D721Med (cell line): ENCODE measurements around the gene RAB27A.

Experiments used
- DNase-seq: peaks from one replicate; pipeline ENCODE4 v3.0.0; 2011; ENCODE audit warnings: low spot score; ENCODE audit not compliant: insufficient read length
- FAIRE-seq: peaks from 2 replicates; lab custom pipeline; 2011; peaks lifted over from hg19 to GRCh38; lab: Jason Lieb, UNC
- TF ChIP-seq, protein P1 (sequence below): IDR thresholded peaks from 2 replicates; pipeline ENCODE4 v1.5.1; 2012; ENCODE audit warnings: mild to moderate bottlenecking, control low read depth; ENCODE audit not compliant: insufficient read depth; ENCODE audit errors: missing control alignments

The RAB27A gene

GRCh38 chr15:55239440-55240124, 50.0 kb downstream of the RAB27A start:
- DNase-seq: no peak
- no peak for FAIRE-seq
- TF ChIP-seq, protein P1, sequence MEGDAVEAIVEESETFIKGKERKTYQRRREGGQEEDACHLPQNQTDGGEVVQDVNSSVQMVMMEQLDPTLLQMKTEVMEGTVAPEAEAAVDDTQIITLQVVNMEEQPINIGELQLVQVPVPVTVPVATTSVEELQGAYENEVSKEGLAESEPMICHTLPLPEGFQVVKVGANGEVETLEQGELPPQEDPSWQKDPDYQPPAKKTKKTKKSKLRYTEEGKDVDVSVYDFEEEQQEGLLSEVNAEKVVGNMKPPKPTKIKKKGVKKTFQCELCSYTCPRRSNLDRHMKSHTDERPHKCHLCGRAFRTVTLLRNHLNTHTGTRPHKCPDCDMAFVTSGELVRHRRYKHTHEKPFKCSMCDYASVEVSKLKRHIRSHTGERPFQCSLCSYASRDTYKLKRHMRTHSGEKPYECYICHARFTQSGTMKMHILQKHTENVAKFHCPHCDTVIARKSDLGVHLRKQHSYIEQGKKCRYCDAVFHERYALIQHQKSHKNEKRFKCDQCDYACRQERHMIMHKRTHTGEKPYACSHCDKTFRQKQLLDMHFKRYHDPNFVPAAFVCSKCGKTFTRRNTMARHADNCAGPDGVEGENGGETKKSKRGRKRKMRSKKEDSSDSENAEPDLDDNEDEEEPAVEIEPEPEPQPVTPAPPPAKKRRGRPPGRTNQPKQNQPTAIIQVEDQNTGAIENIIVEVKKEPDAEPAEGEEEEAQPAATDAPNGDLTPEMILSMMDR: no peak

GRCh38 chr15:55238877-55239276, 50.7 kb downstream of the RAB27A start:
- TF ChIP-seq, protein P1: no peak
- DNase-seq: no peak
- no peak for FAIRE-seq

- FAIRE-seq: no peak
- TF ChIP-seq, protein P1: no peak
- DNase-seq: no peak
Measured at GRCh38 chr15:55237219-55238130, 52.1 kb downstream of the RAB27A start.

DNA sequence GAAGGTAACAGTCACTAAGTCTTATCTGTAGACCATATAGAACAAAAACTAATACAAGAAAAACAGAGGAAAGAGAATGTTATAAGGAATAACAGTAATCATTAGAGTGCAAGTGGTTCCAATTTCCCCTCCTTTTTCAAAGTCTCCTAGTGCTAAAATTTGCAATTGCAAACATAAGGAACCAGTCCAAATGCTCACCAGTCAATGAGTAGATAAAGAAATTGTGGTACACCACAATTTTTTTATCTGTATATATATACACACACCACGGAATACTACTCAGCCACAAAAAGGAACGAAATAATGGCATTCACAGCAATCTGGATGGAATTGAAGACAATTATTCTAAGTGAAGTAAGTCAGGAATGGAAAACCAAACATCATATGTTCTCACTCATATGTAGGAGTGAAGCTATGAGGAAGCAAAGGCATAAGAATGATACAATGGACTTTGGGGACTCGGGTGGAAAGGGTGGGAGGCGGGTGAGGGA, 54.0 kb downstream of the RAB27A start:
- FAIRE-seq (no peak), DNase-seq (no peak)
- TF ChIP-seq, protein P1: no peak

- TF ChIP-seq, protein P1: no peak
- no peak for FAIRE-seq
- no peak for DNase-seq
Measured at GRCh38 chr15:55234800-55235104, 54.9 kb downstream of the RAB27A start.

GRCh38 chr15:55234104-55234799, 55.4 kb downstream of the RAB27A start:
- TF ChIP-seq, protein P1: no peak
- FAIRE-seq (no peak), DNase-seq (no peak)
